OCI-LY7 (cell line): ENCODE data around the gene LCE1F. TPM values are rescaled to one million over a fixed set of nuclear protein-coding genes. Genes with fewer than 3 reads are reported as not detected.

Experiments
- BruUV-seq: library from RNA; stranded (reverse); fragments of 400-500 nt; replicated peaks from 2 replicates; lab custom pipeline; 2021; lab: Mats Ljungman, UMichigan
- CTCF ChIA-PET: fragments of 300-600 bp; sonication (Branson Sonifier 250); formaldehyde crosslinking; loops from one replicate; lab custom pipeline; 2022; ENCODE audit warnings: antibody characterized with exemption; ENCODE audit not compliant: unreplicated experiment; lab: Charles Lee
- POLR2A ChIA-PET: fragments of 300-600 bp; sonication (Branson Sonifier 250); formaldehyde crosslinking; loops from one replicate; lab custom pipeline; 2022; ENCODE audit warnings: antibody characterized with exemption; lab: Charles Lee
- DNase-seq: peaks from one replicate; pipeline ENCODE4 v3.0.0-alpha.2; 2015; ENCODE audit warnings: low spot score
- H2AFZ ChIP-seq: fragments of 200-600 bp; sonication (generic), shearing (Covaris generic); 2 replicates; pipeline ENCODE4 v1.6.1; 2014; ENCODE audit warnings: mild to moderate bottlenecking, antibody characterized with exemption, low read length, moderate library complexity
- H3K27ac ChIP-seq: fragments of 200-600 bp; sonication (generic); 2 replicates; pipeline ENCODE4 v1.5.1; 2014; ENCODE audit warnings: mixed run types, low read depth, mild to moderate bottlenecking, moderate library complexity, low read length, inconsistent platforms; ENCODE audit not compliant: poor library complexity, severe bottlenecking
- H3K36me3 ChIP-seq: fragments of 200-600 bp; sonication (generic); 2 replicates; pipeline ENCODE4 v1.6.1; 2014; ENCODE audit warnings: mild to moderate bottlenecking, antibody characterized with exemption, low read length, moderate library complexity, mixed read lengths; ENCODE audit not compliant: insufficient read depth
- H3K4me1 ChIP-seq: fragments of 200-600 bp; sonication (generic); 2 replicates; pipeline ENCODE4 v1.5.1; 2014; ENCODE audit warnings: mild to moderate bottlenecking, low read length; ENCODE audit not compliant: insufficient read depth, poor library complexity, severe bottlenecking
- H3K4me2 ChIP-seq: fragments of 200-600 bp; sonication (generic); 2 replicates; pipeline ENCODE4 v1.6.1; 2014; ENCODE audit warnings: mild to moderate bottlenecking, low read length
- H3K4me3 ChIP-seq: fragments of 200-600 bp; sonication (generic); 2 replicates; pipeline ENCODE4 v1.5.1; 2014; ENCODE audit warnings: mild to moderate bottlenecking, low read depth, low read length; ENCODE audit not compliant: poor library complexity, severe bottlenecking
- H3K79me2 ChIP-seq: fragments of 200-600 bp; sonication (generic); 2 replicates; pipeline ENCODE4 v1.6.1; 2016; ENCODE audit warnings: low read depth, mild to moderate bottlenecking, low read length, moderate library complexity, mixed read lengths; ENCODE audit not compliant: insufficient read depth
- H3K9me2 ChIP-seq: fragments of 200-600 bp; sonication (generic); 2 replicates; pipeline ENCODE4 v1.6.1; 2016; ENCODE audit warnings: mild to moderate bottlenecking, low read length, mixed read lengths; ENCODE audit not compliant: insufficient read depth
- H3K9me3 ChIP-seq: fragments of 200-600 bp; sonication (generic); 2 replicates; pipeline ENCODE4 v1.6.1; 2014; ENCODE audit warnings: mild to moderate bottlenecking, mixed run types, low read length, mixed read lengths
- H4K20me1 ChIP-seq: fragments of 200-600 bp; sonication (generic); 2 replicates; pipeline ENCODE4 v1.6.1; 2014; ENCODE audit warnings: mild to moderate bottlenecking, antibody characterized with exemption, low read length, moderate library complexity, mixed read lengths; ENCODE audit not compliant: insufficient read depth
- CTCF ChIP-seq: fragments of 200-600 bp; sonication (generic); conservative IDR thresholded peaks from 2 replicates; pipeline ENCODE4 v1.5.1; 2014; ENCODE audit warnings: mild to moderate bottlenecking, antibody characterized with exemption, low read length, moderate library complexity, mixed read lengths
- EZH2phosphoT487 ChIP-seq: fragments of 200-600 bp; sonication (generic); IDR thresholded peaks from 2 replicates; pipeline ENCODE4 v1.6.1; 2018; ENCODE audit warnings: low read depth, borderline replicate concordance, mild to moderate bottlenecking, mixed run types, antibody characterized with exemption, low read length, moderate library complexity, mixed read lengths
- intact Hi-C: fragments of 100-400 bp; cut with micrococcal nuclease; formaldehyde crosslinking; loops from one replicate; pipeline ENCODE4 v1.10.0; 2022; ENCODE audit not compliant: unreplicated experiment
- total RNA-seq, 2 experiments: library from RNA; depleted of rRNA in 1 of 2; stranded (reverse); fragments of >200 nt in 1 of 2; shearing (Covaris generic) in 1 of 2; gene quantifications; 2 replicates each; pipeline ENCODE4 v1.2.3, GENCODE V29; 2014 to 2022

LCE1F gene
- total RNA-seq, 2 experiments from 2014 or later: not detected

- Histone ChIP-seq H3K4me1 (no peaks in the 10 kb centered on the region), H3K79me2 (no peaks in the 10 kb centered on the region), H4K20me1 (no peaks in the 10 kb centered on the region), H3K4me3 (no peak overlapping the region), H3K9me2 (no peaks in the 10 kb centered on the region), H3K36me3 (no peaks in the 10 kb centered on the region), H3K4me2 (no peak overlapping the region), H3K27ac (no peak overlapping the region), H2AFZ (no peak overlapping the region), H3K9me3 (no peaks in the 10 kb centered on the region)
- ChIA-PET POLR2A (interaction anchor here (0.9 to 1.3 kb wide), 2 partner anchors 15 to 18 kb away, joined by 3 read pairs; no protein-coding TSS in a partner anchor), CTCF (no interaction called here)
- no peak for TF ChIP-seq EZH2phosphoT487
- no peak for TF ChIP-seq CTCF
- intact Hi-C loops: no loop called here
- no peak for DNase-seq
- BruUV-seq: no TSS peak
These were observed 26.4 kb downstream of the LCE1F start for GRCh38 chr1:152801333-152801732.

GRCh38 chr1:152806576-152806975, 31.6 kb downstream of the LCE1F start, which contains the start of gene LCE1C:
Gene LCE1C (minus strand): TSS chr1:152806651. CDS start chr1:152805478, 1,173 bp downstream.
- Histone ChIP-seq H3K4me3 (no peak within 1 kb of the TSS), H3K36me3 (no peaks in the 10 kb centered on the region), H3K79me2 (no peaks in the 10 kb centered on the region), H3K9me3 (no peaks in the 10 kb centered on the region), H3K27ac (no peak within 1 kb of the TSS), H3K9me2 (no peaks in the 10 kb centered on the region), H4K20me1 (no peaks in the 10 kb centered on the region), H3K4me2 (no peak within 1 kb of the TSS), H2AFZ (no peak within 1 kb of the TSS), H3K4me1 (no peaks in the 10 kb centered on the region)
- no peak for DNase-seq
- no TSS peak for BruUV-seq
- CTCF ChIA-PET: no interaction called here
- intact Hi-C loops: no loop called here
- TF ChIP-seq EZH2phosphoT487 (no peak), CTCF (no peak)
- POLR2A ChIA-PET: no interaction called here

GRCh38 chr1:152811050-152811449, 36.1 kb downstream of the LCE1F start:
- H3K27ac ChIP-seq: no peak overlapping the region
- DNase-seq: no peak
- no peaks in the 10 kb centered on the region for H3K79me2 ChIP-seq
- H3K4me1 ChIP-seq: no peaks in the 10 kb centered on the region
- CTCF ChIA-PET: no interaction called here
- no TSS peak for BruUV-seq
- H2AFZ ChIP-seq: no peak overlapping the region
- H3K4me2 ChIP-seq: no peak overlapping the region
- no peaks in the 10 kb centered on the region for H3K36me3 ChIP-seq
- TF ChIP-seq CTCF: no peak
- no peak for TF ChIP-seq EZH2phosphoT487
- POLR2A ChIA-PET: no interaction called here
- H4K20me1 ChIP-seq: no peaks in the 10 kb centered on the region
- no peaks in the 10 kb centered on the region for H3K9me3 ChIP-seq
- intact Hi-C loops: no loop called here
- no peaks in the 10 kb centered on the region for H3K9me2 ChIP-seq
- no peak overlapping the region for H3K4me3 ChIP-seq
